H9 (cell line): Measurements from ENCODE around the gene SPATA20. TPM values are rescaled to one million over a fixed set of nuclear protein-coding genes. Genes with fewer than 3 reads are reported as not detected.

Source experiments
- DNase-seq: peaks from one replicate; pipeline ENCODE4 v3.0.0-alpha.2; 2017
- H2AFZ ChIP-seq: one replicate; pipeline ENCODE4 v1.6.1; 2013; ENCODE audit warnings: mild to moderate bottlenecking, low read length, control low read depth, moderate library complexity
- H2AK5ac ChIP-seq: 2 replicates; pipeline ENCODE4 v1.6.1; 2013; ENCODE audit warnings: low read length, control low read depth, mixed read lengths; ENCODE audit not compliant: insufficient read length
- H2BK120ac ChIP-seq: one replicate; pipeline ENCODE4 v1.6.1; 2013; ENCODE audit warnings: low read depth, mild to moderate bottlenecking, low read length, control low read depth, inconsistent platforms; ENCODE audit not compliant: poor library complexity, severe bottlenecking
- H2BK12ac ChIP-seq: 2 replicates; pipeline ENCODE4 v1.6.1; 2013; ENCODE audit warnings: low read length, control low read depth, mixed read lengths, low read depth; ENCODE audit not compliant: insufficient read length
- H2BK15ac ChIP-seq: 2 replicates; pipeline ENCODE4 v1.6.1; 2013; ENCODE audit warnings: low read depth, low read length, control low read depth
- H2BK20ac ChIP-seq: one replicate; pipeline ENCODE4 v1.6.1; 2013; ENCODE audit warnings: low read depth, mild to moderate bottlenecking, low read length, control low read depth, inconsistent platforms; ENCODE audit not compliant: poor library complexity, severe bottlenecking
- H2BK5ac ChIP-seq: 2 replicates; pipeline ENCODE4 v1.6.1; 2013; ENCODE audit warnings: low read length, control low read depth, mixed read lengths; ENCODE audit not compliant: insufficient read length
- H3K14ac ChIP-seq: 2 replicates; pipeline ENCODE4 v1.6.1; 2013; ENCODE audit warnings: low read length, control low read depth; ENCODE audit not compliant: insufficient read depth
- H3K18ac ChIP-seq: 2 replicates; pipeline ENCODE4 v1.6.1; 2013; ENCODE audit warnings: low read depth, mild to moderate bottlenecking, mixed read lengths, low read length, control low read depth; ENCODE audit not compliant: insufficient read length
- H3K23ac ChIP-seq: 2 replicates; pipeline ENCODE4 v1.6.1; 2013; ENCODE audit warnings: low read length, control low read depth, mixed read lengths, low read depth; ENCODE audit not compliant: insufficient read length
- H3K23me2 ChIP-seq: 2 replicates; pipeline ENCODE4 v1.6.1; 2013; ENCODE audit warnings: low read depth, mild to moderate bottlenecking, mixed read lengths, low read length, control low read depth; ENCODE audit not compliant: insufficient read length, poor library complexity, severe bottlenecking
- H3K27ac ChIP-seq: 2 replicates; pipeline ENCODE4 v1.5.1; 2013; ENCODE audit warnings: low read length, control low read depth, mixed read lengths, low read depth; ENCODE audit not compliant: insufficient read length
- H3K27me3 ChIP-seq: 2 replicates; pipeline ENCODE4 v1.6.1; 2013; ENCODE audit warnings: low read length, control low read depth, inconsistent platforms; ENCODE audit not compliant: insufficient read depth
- H3K4ac ChIP-seq: 2 replicates; pipeline ENCODE4 v1.6.1; 2013; ENCODE audit warnings: low read depth, mild to moderate bottlenecking, control low read depth, inconsistent platforms, low read length, moderate library complexity
- H3K4me1 ChIP-seq: 2 replicates; pipeline ENCODE4 v1.6.1; 2013; ENCODE audit warnings: low read length, control low read depth, inconsistent platforms; ENCODE audit not compliant: insufficient read depth
- H3K4me2 ChIP-seq: 2 replicates; pipeline ENCODE4 v1.6.1; 2013; ENCODE audit warnings: low read length, control low read depth, mixed read lengths; ENCODE audit not compliant: insufficient read length, insufficient read depth
- H3K56ac ChIP-seq: 2 replicates; pipeline ENCODE4 v1.6.1; 2013; ENCODE audit warnings: low read depth, mild to moderate bottlenecking, mixed read lengths, low read length, control low read depth; ENCODE audit not compliant: insufficient read length
- H3K79me1 ChIP-seq: 2 replicates; pipeline ENCODE4 v1.6.1; 2013; ENCODE audit warnings: low read depth, mild to moderate bottlenecking, moderate library complexity, low read length, control low read depth, inconsistent platforms; ENCODE audit not compliant: insufficient read depth, poor library complexity, severe bottlenecking
- H3K79me2 ChIP-seq: 2 replicates; pipeline ENCODE4 v1.6.1; 2013; ENCODE audit warnings: low read length, control low read depth, inconsistent platforms; ENCODE audit not compliant: insufficient read depth
- H3K9ac ChIP-seq: 2 replicates; pipeline ENCODE4 v1.6.1; 2013; ENCODE audit warnings: low read length, control low read depth, mixed read lengths; ENCODE audit not compliant: insufficient read length; ENCODE audit errors: extremely low read depth
- H3K9me3 ChIP-seq: one replicate; pipeline ENCODE4 v1.6.1; 2013; ENCODE audit warnings: low read depth, low read length, inconsistent platforms; ENCODE audit not compliant: control insufficient read depth
- H3T11ph ChIP-seq: one replicate; pipeline ENCODE4 v1.6.1; 2013; ENCODE audit warnings: mild to moderate bottlenecking, low read length, control low read depth, inconsistent platforms
- H4K20me1 ChIP-seq: one replicate; pipeline ENCODE4 v1.6.1; 2013; ENCODE audit not compliant: control insufficient read depth, insufficient read length, insufficient read depth
- H4K5ac ChIP-seq: 2 replicates; pipeline ENCODE4 v1.6.1; 2013; ENCODE audit warnings: low read depth, mild to moderate bottlenecking, mixed read lengths, low read length, control low read depth; ENCODE audit not compliant: insufficient read length
- H4K8ac ChIP-seq: replicated peaks from 2 replicates; pipeline ENCODE4 v1.6.1; 2013; ENCODE audit warnings: low read length, control low read depth, mixed read lengths, low read depth; ENCODE audit not compliant: insufficient read length
- H4K91ac ChIP-seq: 2 replicates; pipeline ENCODE4 v1.6.1; 2013; ENCODE audit warnings: low read depth, mild to moderate bottlenecking, moderate library complexity, mixed read lengths, low read length, control low read depth; ENCODE audit not compliant: insufficient read length
- H3K27ac Mint-ChIP-seq, 3 experiments: 2 replicates in 2 of 3; 3 replicates in 1 of 3; pipeline ENCODE4 v1.8.0; 2020 to 2021; ENCODE audit warnings: mixed read lengths in 3 of 3, mild to moderate bottlenecking in 1 of 3, moderate library complexity in 1 of 3
- H3K27me3 Mint-ChIP-seq: 2 replicates; pipeline ENCODE4 v1.8.0; 2021; ENCODE audit warnings: low read depth, mild to moderate bottlenecking, moderate library complexity, mixed read lengths
- H3K36me3 Mint-ChIP-seq, 3 experiments: 2 replicates in 2 of 3; 3 replicates in 1 of 3; pipeline ENCODE4 v1.8.0; 2020 to 2021; ENCODE audit warnings: low read depth in 3 of 3, mixed read lengths in 3 of 3; ENCODE audit not compliant: insufficient read depth in 1 of 3
- H3K4me1 Mint-ChIP-seq, 2 experiments: 2 replicates each; pipeline ENCODE4 v1.8.0; 2020; ENCODE audit warnings: mixed read lengths in 2 of 2
- H3K4me3 Mint-ChIP-seq, 2 experiments: 2 replicates in 1 of 2; 3 replicates in 1 of 2; pipeline ENCODE4 v1.8.0; 2020 to 2021; ENCODE audit warnings: mild to moderate bottlenecking in 2 of 2, mixed read lengths in 2 of 2, moderate library complexity in 1 of 2
- H3K9me3 Mint-ChIP-seq, 2 experiments: 2 replicates in 1 of 2; 3 replicates in 1 of 2; pipeline ENCODE4 v1.8.0; 2020; ENCODE audit warnings: mild to moderate bottlenecking in 2 of 2, mixed read lengths in 2 of 2, moderate library complexity in 1 of 2
- CTCF ChIP-seq: fragments of 200-600 bp; sonication (generic); conservative IDR thresholded peaks from 3 replicates; pipeline ENCODE4 v1.8.0; 2021; ENCODE audit warnings: antibody characterized with exemption, mild to moderate bottlenecking
- WGBS: extraction: QIAGEN DNeasy Blood & Tissue Kit; methylation state at CpG from one replicate; pipeline ENCODE4 v1.1.7; 2013; ENCODE audit warnings: missing lambda C conversion rate, low lambda C conversion rate, mixed read lengths; ENCODE audit not compliant: insufficient read length; ENCODE audit errors: extremely low coverage; 5-methylcytosine and 5-hydroxymethylcytosine counted together
- long read RNA-seq: library from polyadenylated mRNA; unstranded; transcript quantifications from one replicate; pipeline ENCODE4 v2.0.0, GENCODE V29; 2020
- total RNA-seq: library from RNA; stranded (reverse); gene quantifications from 2 replicates; pipeline ENCODE4 v1.2.1, GENCODE V29; 2021

Gene SPATA20
- 23.9 and 26.6 TPM in 2 replicates for total RNA-seq
- long read RNA-seq, transcript SPATA20-205 (17 exons, 2,734 nt) = major isoform, 89 of 231 reads
- long read RNA-seq, transcript SPATA20-201 (17 exons, 2,719 nt) = minor isoform, 75 of 231 reads
- long read RNA-seq, transcript SPATA20-202 (16 exons, 2,634 nt) = minor isoform, 9 of 231 reads
- long read RNA-seq, partial matches to known transcripts = 13 of 231 reads
- long read RNA-seq, other reads (novel, unspliced or antisense) = 45 of 231 reads

GRCh38 chr17:50547035-50547735 is at the start of gene SPATA20:
TSS of gene SPATA20 (plus strand) at chr17:50547174. CDS start at chr17:50547209, 35 bp downstream.
- peak within 1 kb of the TSS; percentile 50 for H3K14ac ChIP-seq
- peak within 1 kb of the TSS; percentile 12 for H3K4me2 ChIP-seq
- no peak within 1 kb of the TSS for H4K8ac ChIP-seq
- H2BK20ac ChIP-seq = no peak within 1 kb of the TSS
- H3T11ph ChIP-seq = no peak within 1 kb of the TSS
- no peak within 1 kb of the TSS for H2AFZ ChIP-seq
- Mint-ChIP-seq H3K36me3 (no peaks in the 10 kb centered on the region; a peak in 1 of 7 replicates), H3K4me3 (peak within 1 kb of the TSS; percentile 65 to 77), H3K4me1 (peaks cover 19 to 22% of the 10 kb centered on the region in 2 experiments), H3K27ac (no peak within 1 kb of the TSS; a peak in 1 of 7 replicates), H3K27me3 (peaks cover 26% of the 10 kb centered on the region), H3K9me3 (no peaks in the 10 kb centered on the region)
- no peak within 1 kb of the TSS for H2BK15ac ChIP-seq
- H3K79me1 ChIP-seq = no peaks in the 10 kb centered on the region
- no peaks in the 10 kb centered on the region for H3K79me2 ChIP-seq
- no peak within 1 kb of the TSS for H3K27ac ChIP-seq
- H2AK5ac ChIP-seq = no peak within 1 kb of the TSS
- no peak within 1 kb of the TSS for H4K5ac ChIP-seq
- WGBS = no CpG with 5 or more reads among the region's 42 CpGs
- no peak within 1 kb of the TSS for H2BK12ac ChIP-seq
- no peak within 1 kb of the TSS for H4K91ac ChIP-seq
- H2BK5ac ChIP-seq = no peak within 1 kb of the TSS
- no peaks in the 10 kb centered on the region for H4K20me1 ChIP-seq
- H3K4ac ChIP-seq = no peak within 1 kb of the TSS
- H3K23ac ChIP-seq = no peak within 1 kb of the TSS
- DNase-seq = peak; percentile 97
- H3K23me2 ChIP-seq = peaks cover 3% of the 10 kb centered on the region
- no peak within 1 kb of the TSS for H3K9ac ChIP-seq
- no peaks in the 10 kb centered on the region for H3K27me3 ChIP-seq
- no peak within 1 kb of the TSS for H2BK120ac ChIP-seq
- TF ChIP-seq CTCF = peak; percentile 99
- H3K4me1 ChIP-seq = peaks cover 2% of the 10 kb centered on the region; the same call in 1 of the 2 replicates
- H3K9me3 ChIP-seq = no peaks in the 10 kb centered on the region
- no peak within 1 kb of the TSS for H3K18ac ChIP-seq
- no peak within 1 kb of the TSS for H3K56ac ChIP-seq
